HFF-Myc (cell line): ENCODE measurements around the gene DDAH2.

Experiments
- DNase-seq: peaks from one replicate; pipeline ENCODE4 v3.0.0-alpha.2; 2011; ENCODE audit warnings: low read depth; ENCODE audit errors: extremely low read depth
- H3K4me3 ChIP-seq: replicated peaks from 2 replicates; pipeline ENCODE4 v1.5.1; 2011; ENCODE audit warnings: low read depth, mild to moderate bottlenecking, control low read depth, low read length
- TF ChIP-seq, protein P1 (sequence below): IDR thresholded peaks from 2 replicates; pipeline ENCODE4 v1.5.1; 2012; ENCODE audit warnings: mild to moderate bottlenecking, low read depth, low read length, control low read depth; ENCODE audit errors: missing control alignments

Gene DDAH2

DNA sequence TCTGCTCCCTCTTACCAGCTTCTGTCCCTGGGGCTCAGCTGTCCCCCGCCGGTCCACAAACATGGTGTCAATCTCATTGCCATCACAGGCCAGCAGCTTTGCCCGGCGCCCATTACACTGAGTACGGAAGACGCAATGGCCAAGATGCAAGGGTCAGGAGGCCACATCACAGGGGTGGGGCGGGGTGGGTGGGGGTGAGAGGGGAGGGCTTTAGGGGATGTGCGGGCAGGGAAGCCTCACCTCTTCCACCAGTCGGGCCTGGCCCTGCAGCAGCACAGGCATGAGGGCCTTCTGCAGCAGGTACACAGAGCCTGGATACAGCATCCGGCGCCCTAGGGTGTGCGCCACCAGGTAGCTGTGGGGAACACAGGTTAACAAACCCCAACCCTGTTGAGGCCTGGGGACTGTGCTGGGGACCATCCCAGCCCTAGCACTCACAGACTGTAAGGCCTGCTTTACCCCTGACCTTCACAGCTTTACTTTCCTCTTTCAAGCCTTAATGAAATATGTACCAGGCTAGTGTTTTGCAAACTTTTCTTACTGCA is 37.5 kb downstream of the DDAH2 start:
- no peak for DNase-seq
- no peak overlapping the region for H3K4me3 ChIP-seq
- TF ChIP-seq, protein P1, sequence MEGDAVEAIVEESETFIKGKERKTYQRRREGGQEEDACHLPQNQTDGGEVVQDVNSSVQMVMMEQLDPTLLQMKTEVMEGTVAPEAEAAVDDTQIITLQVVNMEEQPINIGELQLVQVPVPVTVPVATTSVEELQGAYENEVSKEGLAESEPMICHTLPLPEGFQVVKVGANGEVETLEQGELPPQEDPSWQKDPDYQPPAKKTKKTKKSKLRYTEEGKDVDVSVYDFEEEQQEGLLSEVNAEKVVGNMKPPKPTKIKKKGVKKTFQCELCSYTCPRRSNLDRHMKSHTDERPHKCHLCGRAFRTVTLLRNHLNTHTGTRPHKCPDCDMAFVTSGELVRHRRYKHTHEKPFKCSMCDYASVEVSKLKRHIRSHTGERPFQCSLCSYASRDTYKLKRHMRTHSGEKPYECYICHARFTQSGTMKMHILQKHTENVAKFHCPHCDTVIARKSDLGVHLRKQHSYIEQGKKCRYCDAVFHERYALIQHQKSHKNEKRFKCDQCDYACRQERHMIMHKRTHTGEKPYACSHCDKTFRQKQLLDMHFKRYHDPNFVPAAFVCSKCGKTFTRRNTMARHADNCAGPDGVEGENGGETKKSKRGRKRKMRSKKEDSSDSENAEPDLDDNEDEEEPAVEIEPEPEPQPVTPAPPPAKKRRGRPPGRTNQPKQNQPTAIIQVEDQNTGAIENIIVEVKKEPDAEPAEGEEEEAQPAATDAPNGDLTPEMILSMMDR, result no peak

DNA sequence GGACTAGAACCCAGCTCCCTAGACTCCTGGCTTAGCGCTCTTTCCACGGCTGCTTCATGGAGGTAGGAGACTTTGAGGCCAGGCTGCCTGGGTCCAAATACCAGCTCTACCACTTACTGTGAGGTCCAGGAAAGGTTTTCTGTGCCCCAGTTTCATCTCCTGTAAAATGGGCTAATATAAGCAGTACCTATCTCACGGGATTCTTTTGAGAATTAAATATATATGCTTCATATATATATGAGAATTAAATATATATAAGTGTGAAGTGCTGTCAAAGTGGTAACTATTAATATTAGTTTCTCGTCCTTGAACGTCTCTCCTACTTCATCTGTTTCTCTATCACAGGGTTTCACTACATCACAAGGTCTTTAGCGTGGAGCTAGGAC is 38.0 kb downstream of the DDAH2 start:
- no peak for DNase-seq
- TF ChIP-seq, protein P1, result no peak
- H3K4me3 ChIP-seq, result no peak overlapping the region

DNA sequence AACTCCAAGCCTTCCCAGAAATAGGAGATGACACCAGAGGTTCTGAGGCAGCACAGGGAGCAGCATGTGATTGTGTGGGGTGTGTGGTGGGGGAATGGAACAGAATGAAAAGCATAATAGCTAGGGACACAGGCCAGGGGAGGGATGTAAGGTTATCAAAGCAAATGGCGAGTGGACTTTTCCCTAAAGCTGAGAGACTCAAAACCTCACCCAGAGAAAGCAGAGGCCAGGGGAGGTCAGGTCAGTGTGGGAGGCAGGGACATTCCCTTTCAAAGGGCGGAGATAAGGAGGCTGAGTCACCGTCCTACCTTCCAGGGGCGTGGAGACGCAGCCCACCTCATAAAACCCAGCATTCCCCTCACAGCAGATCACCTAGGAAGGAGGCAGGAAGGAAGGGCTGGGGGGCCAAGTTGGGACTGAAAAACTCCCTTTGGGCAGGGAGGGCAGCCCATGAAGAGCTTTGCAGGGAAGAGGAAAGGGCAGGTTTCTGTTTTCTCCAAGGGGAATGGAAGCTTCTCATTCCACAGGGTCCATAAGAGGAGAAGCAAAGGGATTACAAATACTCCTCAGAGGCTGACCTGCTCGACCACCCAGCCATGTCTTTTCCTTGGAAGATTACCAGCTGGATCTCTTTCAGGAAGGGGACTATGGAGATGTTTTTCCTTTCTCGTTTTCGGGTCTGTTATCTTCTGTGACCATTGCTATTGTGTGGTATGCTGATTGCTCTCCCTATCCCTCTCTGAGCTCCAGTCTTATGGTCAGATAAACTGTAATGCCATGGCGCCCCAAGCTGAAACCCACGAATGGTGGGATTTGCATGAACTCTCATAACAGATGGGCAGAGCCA is 38.6 kb downstream of the DDAH2 start:
- no peak for DNase-seq
- TF ChIP-seq, protein P1, result no peak
- H3K4me3 ChIP-seq, result no peak overlapping the region

DNA sequence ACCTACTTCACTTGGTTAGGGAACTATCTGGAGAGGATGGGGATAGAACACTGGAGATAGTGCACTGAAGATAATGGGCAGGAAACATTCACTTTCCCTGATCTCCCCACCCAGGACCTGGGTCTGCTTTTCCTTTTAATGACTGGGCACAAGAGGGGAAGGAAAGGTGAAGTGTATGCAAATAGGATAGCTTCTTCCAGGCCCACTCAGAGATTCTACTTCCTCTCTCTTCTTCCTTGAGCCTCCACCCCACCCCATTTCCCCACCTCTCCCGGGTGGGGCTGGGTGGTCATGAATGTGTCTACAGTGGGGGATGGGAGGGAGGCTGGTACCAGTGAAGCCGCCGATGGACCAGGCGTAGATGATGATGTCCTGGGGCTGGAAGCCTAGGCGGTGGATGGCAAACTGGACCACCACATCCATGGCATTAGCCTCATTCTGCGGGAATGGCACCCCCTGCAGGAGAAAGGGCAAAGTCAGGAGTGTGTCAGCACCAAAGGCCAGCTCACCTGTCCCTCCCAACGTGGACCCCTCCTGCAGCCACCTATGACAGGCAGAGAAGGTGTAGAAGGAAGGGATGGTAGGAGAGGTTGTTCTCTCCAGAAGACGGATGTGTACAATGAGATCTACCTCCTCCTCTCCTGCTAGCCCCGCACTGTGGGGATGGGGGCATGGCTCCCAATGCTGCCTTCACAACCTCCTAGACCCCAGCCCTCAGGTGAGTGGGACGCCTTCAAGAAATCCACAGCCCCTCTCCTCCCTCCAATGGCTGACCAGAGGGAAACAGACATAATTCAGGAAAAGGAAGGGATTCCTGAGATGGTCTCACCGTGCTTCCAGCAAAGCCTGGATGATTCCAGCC is 39.6 kb downstream of the DDAH2 start:
- TF ChIP-seq, protein P1, result peak; percentile 51
- no peak for DNase-seq

DNA sequence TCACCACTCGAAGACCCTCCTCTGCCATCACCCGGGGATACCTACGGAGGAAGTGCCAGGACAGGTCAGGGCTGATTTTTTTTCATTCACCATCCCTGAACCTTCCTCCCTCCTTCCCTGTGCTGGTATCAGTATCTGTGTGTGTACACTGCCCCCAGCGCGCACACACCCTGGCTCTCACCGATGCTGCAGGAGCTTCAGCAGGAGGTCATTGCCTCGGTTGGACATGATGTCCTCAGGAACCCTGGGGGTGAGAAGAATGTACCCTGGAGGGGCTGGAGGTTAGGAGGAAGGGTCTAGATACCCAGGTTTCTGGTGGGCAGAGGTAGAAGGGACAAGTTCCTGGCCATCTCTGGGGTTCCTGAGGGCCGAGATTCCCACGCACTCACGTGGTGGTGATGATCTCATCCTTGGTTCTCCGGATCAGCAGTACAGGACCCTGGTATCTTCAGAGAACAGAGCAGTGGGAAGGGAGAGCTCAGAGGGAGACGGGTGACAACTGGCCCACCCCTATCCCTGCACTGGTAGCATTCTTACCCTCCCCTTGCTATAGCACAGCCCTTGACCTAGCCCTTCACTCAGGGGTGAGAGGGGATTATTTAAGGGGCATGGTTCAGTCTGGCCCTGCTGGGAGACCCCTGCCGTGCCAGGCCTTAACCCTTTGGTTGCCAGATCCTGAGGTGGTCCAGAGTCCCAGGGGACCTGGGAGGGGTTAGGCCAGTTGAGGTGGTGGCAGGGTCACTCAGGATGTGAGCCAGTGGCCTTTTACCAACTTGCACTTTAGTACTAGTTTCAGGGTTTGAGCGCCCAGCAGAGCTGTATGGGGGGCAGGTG is 41.0 kb downstream of the DDAH2 start:
- H3K4me3 ChIP-seq, result no peak overlapping the region
- DNase-seq, result no peak
- TF ChIP-seq, protein P1, result no peak

More for the DNA sequence above, 39.6 kb downstream of the DDAH2 start:
- H3K4me3 ChIP-seq, result no peak overlapping the region

DNA sequence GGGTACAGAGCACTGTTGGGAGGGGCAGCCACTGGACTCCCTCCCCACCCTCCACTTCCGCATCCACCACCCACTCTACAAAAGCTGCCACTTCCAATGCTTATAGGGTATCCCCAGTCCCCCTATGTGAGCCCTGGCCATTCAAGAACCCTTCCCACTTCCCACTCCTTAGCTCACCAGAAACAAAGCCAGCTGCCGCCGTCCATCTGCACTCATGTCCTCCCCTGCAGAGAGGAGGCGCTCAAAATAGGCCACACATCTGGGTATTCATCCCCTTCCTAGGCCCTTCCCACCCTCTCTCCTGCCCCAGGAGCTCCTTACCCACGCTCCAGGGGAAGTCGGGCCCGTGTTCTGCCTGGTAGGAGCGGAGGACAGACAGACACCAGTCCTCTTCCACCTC is 41.8 kb downstream of the DDAH2 start:
- no peak overlapping the region for H3K4me3 ChIP-seq
- TF ChIP-seq, protein P1, result no peak
- no peak for DNase-seq
